Activated B cell treated with CpG ODN at 0.5 μM for 24 hours (primary cell): Measurements from ENCODE around the gene PNPLA7. TPM values are rescaled to one million over a fixed set of nuclear protein-coding genes. Genes with fewer than 3 reads are reported as not detected.

Experiments
- ATAC-seq: fragments of 200-7000 bp; cut with Tn5 transposase; one replicate; pipeline ENCODE4 v1.10.0; 2021; ENCODE audit warnings: low read depth, mild to moderate bottlenecking, moderate library complexity
- CTCF ChIA-PET: fragments of 350-600 bp; sonication (Branson Sonifier 250); formaldehyde crosslinking; loops from one replicate; lab custom pipeline; 2021; ENCODE audit warnings: antibody characterized with exemption; lab: Charles Lee
- POLR2A ChIA-PET: fragments of 350-600 bp; sonication (Branson Sonifier 250); formaldehyde crosslinking; loops from one replicate; lab custom pipeline; 2021; ENCODE audit warnings: antibody characterized with exemption; lab: Charles Lee
- DNase-seq: peaks from one replicate; pipeline ENCODE4 v3.0.0; 2022
- H3K27ac Mint-ChIP-seq: one replicate; pipeline ENCODE4 v1.8.0; 2020; ENCODE audit warnings: mixed read lengths
- H3K27me3 Mint-ChIP-seq: one replicate; pipeline ENCODE4 v1.8.0; 2021; ENCODE audit warnings: mixed read lengths
- H3K36me3 Mint-ChIP-seq: one replicate; pipeline ENCODE4 v1.8.0; 2021; ENCODE audit warnings: low read depth, mixed read lengths
- H3K4me1 Mint-ChIP-seq: one replicate; pipeline ENCODE4 v1.8.0; 2021; ENCODE audit warnings: mixed read lengths
- H3K4me3 Mint-ChIP-seq: one replicate; pipeline ENCODE4 v1.8.0; 2020; ENCODE audit warnings: mild to moderate bottlenecking, mixed read lengths
- H3K9me3 Mint-ChIP-seq: one replicate; pipeline ENCODE4 v1.8.0; 2020; ENCODE audit warnings: mixed read lengths
- CTCF ChIP-seq: fragments of 200-600 bp; IDR thresholded peaks from one replicate; pipeline ENCODE4 v1.8.0; 2022; ENCODE audit warnings: antibody characterized with exemption, mild to moderate bottlenecking
- intact Hi-C: fragments of 100-400 bp; cut with micrococcal nuclease; formaldehyde crosslinking; loops from one replicate; pipeline ENCODE4 v1.15.1; 2024
- total RNA-seq: library from RNA; stranded (reverse); gene quantifications from 2 replicates; pipeline ENCODE4 v1.2.3, GENCODE V29; 2022

PNPLA7 gene
- total RNA-seq, 1 donor from 2014 or later, result 5.5 TPM

DNA sequence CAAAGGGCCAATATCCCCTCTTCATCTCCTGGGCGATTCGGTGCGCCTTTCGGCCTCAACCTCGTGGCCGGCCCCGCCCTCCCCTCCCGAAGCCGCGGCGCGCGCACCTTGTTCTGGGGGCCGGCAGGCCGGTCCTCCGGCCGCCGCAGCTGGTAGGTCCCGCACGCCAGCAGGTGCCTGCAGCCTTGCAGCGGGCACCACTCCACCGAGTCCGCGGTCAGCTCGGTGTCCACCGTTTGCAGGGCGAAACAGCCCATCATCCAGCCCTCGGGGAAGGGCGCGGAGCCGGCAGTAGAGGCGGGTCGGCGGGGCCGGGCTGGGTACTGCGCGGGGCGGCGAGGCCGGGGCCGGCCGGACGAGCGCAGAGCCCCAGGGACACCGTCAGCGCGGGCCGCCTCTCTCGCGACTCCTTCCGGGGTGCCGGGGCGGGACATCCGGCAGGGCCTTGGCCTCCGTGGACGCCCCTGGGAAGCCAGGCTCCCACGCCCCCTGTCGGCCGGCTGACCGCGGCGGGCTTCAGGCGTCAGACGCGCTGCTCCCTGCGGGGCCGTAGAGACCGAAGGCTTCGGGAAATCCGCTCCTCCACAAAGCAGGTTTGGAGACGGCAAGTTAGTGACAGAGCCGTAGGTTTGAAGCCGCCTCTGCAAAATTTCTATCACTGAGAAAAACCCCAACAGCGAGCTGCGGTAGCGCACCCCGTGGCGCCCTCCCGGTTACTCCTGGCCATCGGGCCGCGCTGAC lies 28.5 kb upstream of the PNPLA7 start, which contains the start of gene DPH7:
Gene DPH7, minus strand, starts transcription at position 408 of the 741 bp plus-strand sequence. Its CDS starts 148 bp downstream, at position 260.
- DNase-seq (peak; percentile 98), ATAC-seq (peak; percentile 97)
- intact Hi-C loops, result loop anchor here (1.0 to 2.0 kb wide), 3 partner anchors 27 to 40 kb away; partner anchors contain the start of genes ARRDC1, MRPL41 and PNPLA7
- H3K4me3 Mint-ChIP-seq, result peak within 1 kb of the TSS; percentile 82
- no peaks in the 10 kb centered on the region for H3K27me3 Mint-ChIP-seq
- H3K27ac Mint-ChIP-seq, result peak within 1 kb of the TSS; percentile 35
- H3K9me3 Mint-ChIP-seq, result no peaks in the 10 kb centered on the region
- POLR2A ChIA-PET, result interaction anchor here (0.8 to 2.0 kb wide), 5 partner anchors 12 to 29 kb away, joined by 3 to 9 read pairs (median 6); partner anchors contain the start of genes ARRDC1, MRPL41 and ZMYND19
- CTCF ChIA-PET, result interaction anchor here (0.8 to 1.7 kb wide), 7 partner anchors 10 to 44 kb away, joined by 3 to 6 read pairs (median 4); partner anchors contain the start of genes MRPL41 and ZMYND19
- peak; percentile 59 for TF ChIP-seq CTCF
- H3K4me1 Mint-ChIP-seq, result peaks cover 41% of the 10 kb centered on the region
- peaks cover 49% of the 10 kb centered on the region for H3K36me3 Mint-ChIP-seq

DNA sequence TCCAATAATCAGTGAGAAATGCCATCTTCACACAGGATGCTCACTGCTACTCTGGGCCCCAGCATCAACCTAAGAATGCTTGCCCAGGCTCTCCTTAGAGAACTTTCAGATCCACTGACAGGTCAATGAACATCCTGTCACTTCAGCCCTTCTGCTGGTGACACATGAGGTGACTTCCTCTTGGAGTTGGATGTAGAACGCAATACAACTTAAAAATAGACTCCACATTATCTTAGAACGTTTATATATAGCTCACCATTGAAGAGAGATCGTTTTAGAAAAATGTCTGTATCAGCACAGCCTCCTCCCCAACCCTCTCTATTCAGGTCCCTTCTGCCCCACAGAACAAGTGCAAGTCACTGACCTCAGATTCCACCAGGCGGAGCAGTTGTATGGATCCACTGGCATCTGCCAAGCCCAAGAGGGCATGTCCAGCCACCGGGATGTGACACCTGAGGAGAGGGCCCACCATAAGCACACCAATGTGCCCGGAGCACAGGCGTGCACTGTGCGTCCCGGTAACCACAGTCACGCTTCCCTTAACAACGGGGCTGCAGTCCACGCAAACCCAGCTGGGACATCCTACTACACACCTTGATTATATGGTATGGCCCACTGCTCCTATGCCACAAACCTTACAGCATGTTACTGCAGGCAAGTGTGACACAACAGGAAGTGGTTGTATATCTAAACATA lies 25.7 kb upstream of the PNPLA7 start:
- no peaks in the 10 kb centered on the region for H3K9me3 Mint-ChIP-seq
- POLR2A ChIA-PET, result no interaction called here
- peak overlapping the region; percentile 33 for H3K4me3 Mint-ChIP-seq
- CTCF ChIA-PET, result no interaction called here
- H3K36me3 Mint-ChIP-seq, result peaks cover 41% of the 10 kb centered on the region
- peaks cover 41% of the 10 kb centered on the region for H3K4me1 Mint-ChIP-seq
- no peak for TF ChIP-seq CTCF
- DNase-seq, result no peak
- no peak for ATAC-seq
- peak overlapping the region; percentile 44 for H3K27ac Mint-ChIP-seq
- H3K27me3 Mint-ChIP-seq, result no peaks in the 10 kb centered on the region
- intact Hi-C loops, result no loop called here

DNA sequence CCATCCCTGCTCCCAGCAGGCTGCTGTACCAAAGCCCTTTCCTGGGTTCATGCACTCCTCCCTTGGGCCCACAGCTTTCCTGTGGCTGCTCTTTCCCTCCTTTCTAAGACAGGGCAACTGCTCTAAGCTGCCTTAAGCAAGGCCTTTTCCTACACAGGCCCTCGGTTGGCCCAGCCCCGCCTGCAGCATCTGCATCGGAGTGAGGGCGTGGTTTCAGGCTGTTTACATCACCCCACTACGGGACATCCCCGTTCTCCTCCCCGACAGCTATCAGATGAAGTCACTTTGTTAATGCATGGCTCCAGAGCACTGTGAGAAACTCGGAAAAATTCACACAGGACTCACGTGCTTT lies 25.1 kb upstream of the PNPLA7 start:
- DNase-seq (no peak), ATAC-seq (no peak)
- POLR2A ChIA-PET, result no interaction called here
- H3K27ac Mint-ChIP-seq, result peak overlapping the region; percentile 44
- peak overlapping the region; percentile 44 for H3K4me3 Mint-ChIP-seq
- intact Hi-C loops, result no loop called here
- TF ChIP-seq CTCF, result no peak
- H3K27me3 Mint-ChIP-seq, result no peaks in the 10 kb centered on the region
- H3K4me1 Mint-ChIP-seq, result peaks cover 41% of the 10 kb centered on the region
- peaks cover 46% of the 10 kb centered on the region for H3K36me3 Mint-ChIP-seq
- CTCF ChIA-PET, result no interaction called here
- H3K9me3 Mint-ChIP-seq, result no peaks in the 10 kb centered on the region

DNA sequence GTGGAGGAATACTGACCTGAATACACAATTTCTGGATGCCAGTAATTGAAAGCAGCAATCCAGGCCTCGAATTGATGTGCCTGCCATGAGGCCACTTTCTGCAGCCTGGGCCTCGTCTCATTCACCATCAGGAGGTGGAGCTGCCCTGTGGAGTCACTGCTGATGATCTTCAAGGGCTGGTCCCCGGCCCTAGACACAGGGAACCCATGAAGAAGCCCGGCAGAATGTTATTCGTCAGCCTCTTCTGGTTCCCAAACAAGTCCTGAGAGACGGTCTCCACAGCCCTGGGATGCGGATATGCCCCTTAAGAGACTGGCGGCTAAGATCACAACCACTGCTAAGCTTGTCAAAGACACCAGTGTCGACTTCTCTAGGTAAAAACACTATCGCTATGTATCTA lies 24.0 kb upstream of the PNPLA7 start:
- Mint-ChIP-seq H3K9me3 (no peaks in the 10 kb centered on the region), H3K27me3 (no peaks in the 10 kb centered on the region), H3K36me3 (peaks cover 49% of the 10 kb centered on the region), H3K27ac (no peak overlapping the region), H3K4me3 (no peak overlapping the region), H3K4me1 (peaks cover 38% of the 10 kb centered on the region)
- intact Hi-C loops, result no loop called here
- DNase-seq (no peak), ATAC-seq (no peak)
- CTCF ChIA-PET, result no interaction called here
- POLR2A ChIA-PET, result no interaction called here
- no peak for TF ChIP-seq CTCF

DNA sequence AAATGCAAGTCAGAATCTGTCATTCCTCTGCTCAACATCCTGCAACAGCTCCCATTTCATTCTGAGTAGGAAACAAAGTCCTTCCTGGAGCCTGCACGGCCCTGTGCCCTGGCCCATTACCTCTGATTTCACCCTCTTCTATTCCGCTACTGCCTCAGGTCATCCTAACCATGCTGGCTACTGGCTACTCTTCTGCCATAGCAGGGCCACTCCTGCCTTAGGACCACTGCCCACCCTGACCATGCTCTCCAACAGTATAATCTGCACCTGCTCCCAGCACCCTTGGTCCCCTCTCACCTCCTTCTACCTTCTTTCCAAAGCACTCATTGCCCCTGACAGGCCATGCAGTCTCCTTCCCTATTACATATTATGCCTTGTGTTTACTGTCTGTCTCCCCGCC lies 20.4 kb upstream of the PNPLA7 start:
- Mint-ChIP-seq H3K27ac (no peak overlapping the region), H3K36me3 (peaks cover 40% of the 10 kb centered on the region), H3K9me3 (no peaks in the 10 kb centered on the region), H3K27me3 (no peaks in the 10 kb centered on the region), H3K4me1 (peaks cover 11% of the 10 kb centered on the region), H3K4me3 (no peak overlapping the region)
- CTCF ChIA-PET, result no interaction called here
- POLR2A ChIA-PET, result interaction anchor here (1.4 kb wide), 1 partner anchor 20 kb away, joined by 3 read pairs; the partner anchor contains the start of gene ZMYND19
- intact Hi-C loops, result no loop called here
- TF ChIP-seq CTCF, result no peak
- ATAC-seq (no peak), DNase-seq (no peak)
